Measurements from ENCODE around the gene CADM1.

Gene CADM1

GRCh38 chr11:115409116-115409670 is 95.0 kb downstream of the CADM1 start:
- Histone ChIP-seq H2AFZ (ENCODE audit: low read depth, low read length) (no peak overlapping the region), H3K9ac (ENCODE audit: low read length) (no peak overlapping the region), H3K79me2 (ENCODE audit: low read length) (no peaks in the 10 kb centered on the region), H3K36me3 (replicated peaks; ENCODE audit: low read depth, low read length) (no peaks in the 10 kb centered on the region), H3K4me3 (ENCODE audit: low read length) (no peak overlapping the region), H4K20me1 (ENCODE audit: insufficient read depth, low read length) (no peaks in the 10 kb centered on the region), H3K9me3 (ENCODE audit: insufficient read depth, low read length) (no peaks in the 10 kb centered on the region), H3K27ac (ENCODE audit: low read length) (no peak overlapping the region), H3K4me2 (ENCODE audit: low read length) (no peak overlapping the region), H3K4me1 (ENCODE audit: low read length) (peaks cover 14% of the 10 kb centered on the region), H3K27me3 (ENCODE audit: low read depth, low read length) (peaks cover 5% of the 10 kb centered on the region; the same call in 1 of the 2 replicates)
- TF ChIP-seq EZH2phosphoT487 (IDR thresholded peaks at IDR 0.05; ENCODE audit: low read depth) (no peak), CTCF (IDR thresholded peaks at IDR 0.05; ENCODE audit: low read depth, low read length) (no peak)

GRCh38 chr11:115408036-115408921 is 95.9 kb downstream of the CADM1 start:
- H3K4me3 ChIP-seq (ENCODE audit: low read length), result no peak overlapping the region

GRCh38 chr11:115407496-115407895 is 96.7 kb downstream of the CADM1 start:
- no peak overlapping the region for H3K9ac ChIP-seq (ENCODE audit: low read length)
- H3K4me1 ChIP-seq (ENCODE audit: low read length), result peaks cover 14% of the 10 kb centered on the region
- H4K20me1 ChIP-seq (ENCODE audit: insufficient read depth, low read length), result no peaks in the 10 kb centered on the region
- H3K4me3 ChIP-seq (ENCODE audit: low read length), result no peak overlapping the region
- H3K9me3 ChIP-seq (ENCODE audit: insufficient read depth, low read length), result no peaks in the 10 kb centered on the region
- H3K27ac ChIP-seq (ENCODE audit: low read length), result no peak overlapping the region
- no peak overlapping the region for H2AFZ ChIP-seq (ENCODE audit: low read depth, low read length)
- TF ChIP-seq EZH2phosphoT487 (IDR thresholded peaks at IDR 0.05; ENCODE audit: low read depth), result no peak
- no peak for TF ChIP-seq CTCF (IDR thresholded peaks at IDR 0.05; ENCODE audit: low read depth, low read length)
- peaks cover 9% of the 10 kb centered on the region; the same call in 1 of the 2 replicates for H3K27me3 ChIP-seq (ENCODE audit: low read depth, low read length)
- H3K4me2 ChIP-seq (ENCODE audit: low read length), result no peak overlapping the region
- no peaks in the 10 kb centered on the region for H3K36me3 ChIP-seq (replicated peaks; ENCODE audit: low read depth, low read length)
- H3K79me2 ChIP-seq (ENCODE audit: low read length), result no peaks in the 10 kb centered on the region

More at GRCh38 chr11:115408036-115408921, 95.9 kb downstream of the CADM1 start:
- H3K79me2 ChIP-seq (ENCODE audit: low read length), result no peaks in the 10 kb centered on the region
- H3K9ac ChIP-seq (ENCODE audit: low read length), result no peak overlapping the region
- H4K20me1 ChIP-seq (ENCODE audit: insufficient read depth, low read length), result no peaks in the 10 kb centered on the region
- no peak overlapping the region for H2AFZ ChIP-seq (ENCODE audit: low read depth, low read length)
- peaks cover 5% of the 10 kb centered on the region; the same call in 1 of the 2 replicates for H3K27me3 ChIP-seq (ENCODE audit: low read depth, low read length)
- H3K9me3 ChIP-seq (ENCODE audit: insufficient read depth, low read length), result no peaks in the 10 kb centered on the region
- peaks cover 14% of the 10 kb centered on the region for H3K4me1 ChIP-seq (ENCODE audit: low read length)
- H3K27ac ChIP-seq (ENCODE audit: low read length), result no peak overlapping the region
- no peaks in the 10 kb centered on the region for H3K36me3 ChIP-seq (replicated peaks; ENCODE audit: low read depth, low read length)
- H3K4me2 ChIP-seq (ENCODE audit: low read length), result peak overlapping the region; percentile 29; the same call in 1 of the 2 replicates
- TF ChIP-seq EZH2phosphoT487 (IDR thresholded peaks at IDR 0.05; ENCODE audit: low read depth), result no peak
- TF ChIP-seq CTCF (IDR thresholded peaks at IDR 0.05; ENCODE audit: low read depth, low read length), result no peak

GRCh38 chr11:115406404-115406803 is 97.8 kb downstream of the CADM1 start:
- TF ChIP-seq CTCF (IDR thresholded peaks at IDR 0.05; ENCODE audit: low read depth, low read length) (no peak), EZH2phosphoT487 (IDR thresholded peaks at IDR 0.05; ENCODE audit: low read depth) (no peak)
- Histone ChIP-seq H3K9ac (ENCODE audit: low read length) (no peak overlapping the region), H3K9me3 (ENCODE audit: insufficient read depth, low read length) (no peaks in the 10 kb centered on the region), H3K27ac (ENCODE audit: low read length) (no peak overlapping the region), H2AFZ (ENCODE audit: low read depth, low read length) (no peak overlapping the region), H3K36me3 (replicated peaks; ENCODE audit: low read depth, low read length) (no peaks in the 10 kb centered on the region), H3K79me2 (ENCODE audit: low read length) (no peaks in the 10 kb centered on the region), H3K27me3 (ENCODE audit: low read depth, low read length) (peaks cover 10% of the 10 kb centered on the region; the same call in 1 of the 2 replicates), H3K4me3 (ENCODE audit: low read length) (no peak overlapping the region), H3K4me2 (ENCODE audit: low read length) (no peak overlapping the region), H4K20me1 (ENCODE audit: insufficient read depth, low read length) (no peaks in the 10 kb centered on the region), H3K4me1 (ENCODE audit: low read length) (peaks cover 14% of the 10 kb centered on the region)

All from OCI-LY3 (cell line).